ENCODE measurements around the gene AURKAIP1.

The AURKAIP1 gene

GRCh38 chr1:1348420-1349255, 26.4 kb downstream of the AURKAIP1 start:
- FAIRE-seq (no peak), DNase-seq (ENCODE audit: low spot score) (peak; percentile 17)

- peak; percentile 50 for DNase-seq (ENCODE audit: low spot score)
- FAIRE-seq, result no peak
These were observed 27.2 kb downstream of the AURKAIP1 start for GRCh38 chr1:1347663-1348419.

DNA sequence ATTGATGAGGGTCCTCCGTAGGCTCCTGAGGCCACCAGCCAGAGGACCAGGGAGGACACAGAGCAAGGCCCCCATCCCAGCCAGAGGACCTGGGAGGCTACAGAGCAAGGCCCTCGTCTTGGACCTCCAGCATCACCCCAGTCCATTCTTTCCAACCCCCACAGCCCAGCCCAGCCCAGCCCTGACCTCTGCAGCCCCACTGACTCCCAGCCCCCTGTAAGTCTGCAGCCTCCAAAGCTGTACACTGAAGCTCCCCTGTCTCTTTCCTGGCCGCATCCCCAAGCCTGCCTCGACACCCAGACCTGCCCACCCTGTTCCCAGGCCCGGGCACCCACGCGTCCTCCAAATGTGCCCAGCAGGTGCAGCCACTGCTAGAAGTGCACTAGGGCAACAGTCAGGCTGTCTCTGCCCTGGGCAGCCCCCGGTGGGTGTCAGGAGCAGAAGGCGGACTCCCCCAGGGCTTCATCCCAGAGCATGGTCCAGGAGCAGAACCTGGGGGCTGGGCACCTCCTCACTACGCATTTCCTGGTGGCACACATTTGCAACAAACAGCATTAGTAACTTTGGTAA, 27.9 kb downstream of the AURKAIP1 start:
- DNase-seq (ENCODE audit: low spot score), result no peak
- FAIRE-seq, result no peak

DNA sequence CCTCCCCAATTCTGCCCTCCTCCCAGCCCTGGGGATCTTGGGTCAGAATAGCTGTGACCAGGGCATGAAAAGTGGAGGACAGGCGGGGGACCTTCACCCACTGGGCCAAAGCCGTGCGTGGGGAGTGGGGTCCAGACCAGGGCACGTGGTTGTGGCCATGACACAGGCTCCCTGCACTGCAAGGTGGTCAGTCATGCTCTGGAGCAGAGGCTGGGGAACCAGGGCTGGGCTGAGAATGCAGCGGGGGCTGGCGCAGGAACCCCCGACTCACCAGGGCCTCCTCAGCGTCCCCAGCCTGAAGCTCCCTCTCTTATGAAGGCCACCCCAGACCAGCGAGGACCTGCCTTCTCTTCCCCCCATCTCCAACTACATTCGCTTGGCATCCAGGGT, 28.5 kb downstream of the AURKAIP1 start:
- no peak for FAIRE-seq
- DNase-seq (ENCODE audit: low spot score), result no peak

GRCh38 chr1:1345860-1346500, 29.0 kb downstream of the AURKAIP1 start:
- no peak for FAIRE-seq

GRCh38 chr1:1345384-1345783, 29.6 kb downstream of the AURKAIP1 start:
- no peak for FAIRE-seq
- no peak for DNase-seq (ENCODE audit: low spot score)

More at GRCh38 chr1:1345860-1346500, 29.0 kb downstream of the AURKAIP1 start:
- DNase-seq (ENCODE audit: low spot score), result no peak

DNA sequence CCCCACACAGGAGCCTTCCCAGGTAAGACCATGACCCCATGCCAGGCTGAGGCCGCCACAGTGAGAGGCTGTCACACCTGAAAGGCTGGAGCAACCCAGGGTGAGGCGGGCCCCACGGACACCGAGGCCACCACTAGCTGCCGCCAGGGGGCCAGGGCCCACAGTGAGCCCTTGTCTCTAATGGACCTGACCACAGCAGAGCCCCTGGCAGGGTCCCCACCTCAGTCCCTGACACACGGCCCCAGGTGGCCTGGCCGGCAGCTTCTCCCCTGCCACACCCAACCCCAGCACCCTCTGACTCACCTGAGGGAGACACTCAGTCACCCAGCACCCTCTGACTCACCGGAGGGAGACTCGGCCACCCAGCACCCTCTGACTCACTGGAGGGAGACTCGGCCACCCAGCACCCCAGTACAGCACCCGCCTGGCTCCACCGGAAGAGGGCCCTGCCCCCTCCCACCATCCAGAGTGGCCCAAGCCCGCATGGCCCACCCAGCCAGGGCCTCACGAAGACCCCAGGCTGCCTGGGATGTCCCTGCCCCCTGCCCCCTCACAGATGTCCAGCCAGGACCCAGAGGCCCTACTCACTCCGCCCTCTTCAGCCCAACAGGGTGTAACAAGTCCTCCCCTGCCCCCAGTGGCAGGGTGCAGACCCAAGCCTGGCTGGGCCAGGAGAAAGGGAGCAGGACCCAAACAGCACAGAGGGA, 30.2 kb downstream of the AURKAIP1 start:
- FAIRE-seq, result peak; percentile 78

DNA sequence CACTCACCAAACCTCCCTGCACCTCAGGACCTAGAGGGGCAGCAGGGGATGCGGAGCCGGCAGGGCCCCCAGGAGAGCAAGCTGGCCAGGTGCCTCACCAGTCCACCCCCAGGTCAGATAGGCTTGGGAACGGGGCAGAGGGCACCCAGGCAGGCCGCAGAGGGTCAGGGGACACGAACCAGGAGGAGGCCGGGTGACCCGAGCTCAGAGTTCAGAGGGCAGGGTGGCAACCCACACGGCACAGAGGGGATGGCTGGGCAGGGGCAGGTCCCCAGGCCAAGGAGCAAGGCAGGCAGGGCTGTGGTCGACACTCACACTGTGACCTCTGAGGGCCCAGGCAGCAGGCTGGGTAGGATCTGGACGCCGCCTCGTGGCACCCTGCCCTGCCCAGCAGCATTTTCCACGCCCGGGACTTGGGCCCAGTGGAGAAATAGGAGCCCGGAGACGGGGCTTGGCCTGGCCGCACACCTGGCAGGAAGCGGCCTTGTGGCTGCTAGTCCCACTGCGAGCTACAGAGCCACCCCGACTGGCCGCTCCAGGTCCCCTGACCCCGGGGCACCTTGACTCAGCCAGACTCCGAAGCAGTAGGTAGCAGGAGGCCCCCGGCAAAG, 31.1 kb downstream of the AURKAIP1 start:
- FAIRE-seq (no peak), DNase-seq (ENCODE audit: low spot score) (no peak)

More for the DNA sequence above, 30.2 kb downstream of the AURKAIP1 start:
- peak; percentile 90 for DNase-seq (ENCODE audit: low spot score)

GRCh38 chr1:1342584-1343115, 32.4 kb downstream of the AURKAIP1 start:
- FAIRE-seq, result no peak

DNA sequence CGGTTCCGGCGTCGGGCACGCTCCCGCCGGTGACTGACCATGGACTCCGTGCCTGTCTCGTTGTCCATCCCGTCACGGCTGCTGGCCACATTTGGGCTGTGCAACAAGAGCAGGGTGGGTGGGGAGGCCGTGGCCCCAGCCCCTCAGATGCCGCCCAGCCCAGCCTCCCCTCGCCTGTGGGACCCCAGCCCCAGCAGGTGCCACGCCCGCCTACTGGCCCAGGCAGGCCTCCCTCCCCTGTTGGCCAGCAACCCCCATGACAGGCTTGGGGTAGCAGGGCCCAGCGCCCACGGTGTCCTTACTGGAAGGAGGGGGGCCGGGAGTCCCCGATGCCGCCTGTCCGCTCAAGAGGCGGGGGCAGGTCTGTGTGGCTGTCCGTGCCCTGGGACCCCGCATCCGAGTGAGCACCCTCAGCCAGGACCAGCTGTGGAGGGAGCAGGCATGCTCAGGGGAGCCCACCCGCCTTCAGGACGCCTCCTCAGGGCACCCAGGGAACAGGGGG, 32.9 kb downstream of the AURKAIP1 start:
- DNase-seq (ENCODE audit: low spot score) (no peak), FAIRE-seq (no peak)

More at GRCh38 chr1:1342584-1343115, 32.4 kb downstream of the AURKAIP1 start:
- no peak for DNase-seq (ENCODE audit: low spot score)

GRCh38 chr1:1341549-1342021, 33.4 kb downstream of the AURKAIP1 start:
- no peak for DNase-seq (ENCODE audit: low spot score)
- no peak for FAIRE-seq

DNA sequence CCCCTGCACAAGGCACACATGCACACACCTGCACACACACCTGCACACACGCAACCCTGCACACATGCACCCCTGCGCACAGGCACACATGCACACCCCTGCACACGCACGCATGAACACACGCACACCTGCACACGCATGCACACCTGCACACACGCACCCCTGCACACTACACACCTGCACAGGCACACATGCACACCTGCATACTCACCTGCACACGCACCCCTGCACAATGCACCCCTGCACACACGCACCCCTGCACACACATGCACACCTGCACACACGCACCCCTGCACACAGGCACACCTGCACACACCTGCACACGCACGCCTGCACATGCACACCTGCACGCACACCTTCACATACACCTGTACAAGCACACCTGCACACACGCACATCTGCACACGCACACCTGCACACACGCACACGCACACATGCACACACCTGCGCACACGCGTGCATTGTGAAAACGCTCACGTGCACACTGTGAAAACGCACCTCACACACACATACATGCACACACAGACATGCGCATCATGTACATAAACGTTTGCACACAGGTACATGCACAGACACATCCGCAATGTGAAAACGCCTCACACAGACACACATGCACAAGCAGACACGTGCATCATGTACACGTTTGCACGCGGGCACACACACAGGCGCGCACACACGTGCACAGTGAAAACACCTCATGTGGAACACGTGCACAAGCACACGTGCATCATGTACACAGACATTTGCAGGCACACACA, 34.0 kb downstream of the AURKAIP1 start:
- DNase-seq (ENCODE audit: low spot score), result no peak

DNA sequence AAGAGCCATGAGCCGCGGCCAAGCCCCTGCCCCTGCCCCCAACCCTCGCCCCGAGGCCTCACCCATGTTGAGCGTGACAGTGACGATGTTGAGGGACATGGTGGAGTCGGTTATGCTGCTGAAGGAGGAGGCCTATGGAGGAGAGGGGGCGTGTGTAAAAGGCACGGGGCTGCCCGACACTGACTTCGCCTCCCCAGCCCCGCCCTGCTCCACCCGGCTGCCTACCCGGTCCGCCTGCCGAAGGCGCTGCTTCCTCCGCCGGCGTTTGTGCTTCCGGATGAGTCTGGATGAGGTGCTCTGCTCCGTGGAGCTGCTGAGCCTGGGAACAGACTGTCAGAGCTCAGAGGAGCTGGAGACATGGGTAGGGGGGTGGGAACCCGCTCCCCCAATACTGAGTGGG, 34.8 kb downstream of the AURKAIP1 start:
- no peak for DNase-seq (ENCODE audit: low spot score)
- FAIRE-seq, result no peak

More for the DNA sequence above, 34.0 kb downstream of the AURKAIP1 start:
- FAIRE-seq, result no peak

GRCh38 chr1:1338278-1338677, 36.7 kb downstream of the AURKAIP1 start:
- FAIRE-seq, result no peak
- DNase-seq (ENCODE audit: low spot score), result no peak

DNA sequence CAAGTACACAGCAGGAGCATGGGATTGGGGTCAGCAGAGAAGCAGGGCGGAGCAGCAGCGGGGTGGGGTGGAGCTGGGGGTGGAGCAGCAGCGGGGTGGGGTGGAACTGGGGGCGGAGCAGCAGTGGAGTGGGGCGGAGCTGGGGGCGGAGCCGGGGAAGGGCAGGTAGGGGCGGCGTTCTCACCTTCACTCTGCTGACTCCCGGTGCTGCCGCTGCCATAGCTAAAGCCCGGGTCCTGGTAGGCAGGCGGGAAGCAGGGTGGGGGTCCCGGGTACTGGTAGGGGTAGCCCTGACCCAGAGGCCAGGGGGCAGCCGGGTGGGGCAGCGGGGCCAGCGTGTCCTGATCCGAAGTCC, 37.2 kb downstream of the AURKAIP1 start:
- FAIRE-seq, result no peak
- DNase-seq (ENCODE audit: low spot score), result no peak

DNA sequence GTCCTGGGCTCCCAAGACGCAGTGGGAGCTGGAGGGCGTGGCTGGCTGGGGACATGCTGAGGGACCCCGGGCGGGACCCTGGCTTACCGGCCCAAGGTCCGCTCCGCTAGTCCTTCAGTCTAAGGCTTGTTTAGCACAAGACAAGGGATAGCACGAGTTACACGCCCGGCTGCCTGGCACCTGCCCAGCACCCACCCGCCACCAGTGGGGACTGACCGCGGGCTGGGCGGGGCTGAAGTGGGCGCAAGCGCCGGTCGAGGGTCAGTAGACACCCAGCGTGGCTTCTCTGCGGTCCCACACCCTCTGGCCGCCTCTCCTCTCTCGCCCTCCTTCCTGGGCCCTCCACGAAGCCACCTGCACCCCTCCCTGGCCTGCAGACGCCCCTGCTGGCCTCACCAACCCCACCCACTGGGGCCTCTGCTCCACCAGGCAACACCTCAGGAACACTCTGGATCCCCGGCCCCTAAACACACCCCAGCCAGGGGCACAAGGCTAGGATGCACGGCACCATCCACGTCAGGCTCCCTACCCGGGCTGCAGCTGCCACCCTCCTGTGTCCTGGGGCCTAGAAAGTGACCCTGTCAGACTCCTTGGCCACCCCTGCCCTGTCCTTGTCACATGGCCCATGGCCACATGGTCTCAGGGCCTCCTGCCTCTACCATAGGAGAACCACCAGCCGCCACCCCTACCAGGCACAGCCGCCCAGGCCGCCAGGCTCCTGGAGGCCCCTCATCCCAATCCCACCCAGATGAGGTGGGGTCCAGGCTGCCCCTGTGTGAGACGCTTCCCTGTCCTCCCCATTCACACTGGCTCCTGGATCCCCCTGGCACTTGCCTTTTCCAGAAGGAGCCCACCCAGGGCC, 37.8 kb downstream of the AURKAIP1 start:
- DNase-seq (ENCODE audit: low spot score) (no peak), FAIRE-seq (no peak)

DNA sequence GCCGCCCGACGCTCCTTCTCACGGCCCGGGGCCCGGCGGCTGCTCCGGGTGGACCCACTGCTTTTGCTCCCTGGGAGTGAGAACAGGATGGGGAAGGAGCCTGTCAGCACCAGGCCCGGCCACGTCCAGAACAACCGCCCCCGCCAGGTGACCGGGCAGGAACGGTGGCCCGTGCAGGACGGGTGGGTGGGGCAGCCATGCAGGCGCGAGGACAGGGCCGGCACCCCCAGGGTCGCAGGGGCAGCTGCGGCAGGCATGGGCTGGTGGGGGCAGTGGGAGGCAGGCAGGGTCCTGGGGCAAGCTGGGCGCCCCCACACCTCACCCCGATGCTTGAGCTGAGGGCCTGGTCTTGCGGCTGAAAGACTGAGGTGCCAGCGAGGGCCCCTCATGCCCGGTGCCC, 38.6 kb downstream of the AURKAIP1 start:
- FAIRE-seq (no peak), DNase-seq (ENCODE audit: low spot score) (no peak)

DNA sequence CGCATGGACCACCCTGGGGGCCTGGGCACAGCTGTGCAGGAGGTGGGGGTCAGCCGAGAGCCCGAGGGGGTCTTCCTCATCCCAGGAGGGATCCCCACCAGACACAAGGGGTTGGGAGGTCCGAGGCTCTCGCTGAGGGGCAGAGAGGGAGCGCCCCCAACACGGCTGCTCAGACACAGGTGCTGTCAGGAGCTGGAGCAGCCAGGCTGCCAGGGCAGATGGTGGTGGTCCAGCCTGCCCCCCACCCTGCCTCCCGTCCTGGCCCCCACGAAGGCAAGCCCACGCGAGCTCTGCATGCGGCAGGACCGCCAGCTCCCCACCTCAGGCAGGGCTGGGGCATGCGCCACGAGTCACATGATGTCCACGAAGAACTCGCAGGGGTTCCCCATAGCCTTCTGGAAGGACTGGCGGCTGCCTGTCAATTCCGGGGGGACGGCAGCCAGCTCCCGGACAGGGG, 39.2 kb downstream of the AURKAIP1 start:
- no peak for FAIRE-seq
- DNase-seq (ENCODE audit: low spot score), result no peak

All from RCC 7860 (cell line).